Right forelimb (tissue), 1 donor: ENCODE results near the gene RIT2.
"Not testable (repeated sequence)": the region's sequence is repeated elsewhere in the genome, so short reads cannot be mapped to it uniquely, and the experiment has no call there.

Experiments used
- DNase-seq: peaks from one replicate; pipeline ENCODE4 v3.0.0-alpha.2; 2018

The RIT2 gene

DNA sequence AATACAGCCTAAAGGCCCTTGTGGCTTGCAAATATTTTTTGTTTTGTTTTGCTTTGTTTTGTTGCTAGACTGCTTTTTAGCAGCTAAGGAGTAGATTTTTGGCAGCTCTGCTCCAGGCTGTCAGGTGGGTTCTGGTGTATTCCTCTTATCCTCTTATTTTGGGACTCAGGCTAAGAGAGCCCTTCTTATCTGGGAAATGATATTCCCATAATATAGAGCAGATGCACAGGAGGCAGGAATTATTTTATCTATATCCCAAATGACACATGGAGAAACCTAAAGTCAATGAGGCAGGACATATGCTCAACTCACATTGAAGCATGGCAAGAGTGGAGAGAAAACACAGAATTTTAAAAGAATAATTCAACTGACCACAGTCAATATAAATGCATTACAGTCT is 369.6 kb downstream of the RIT2 start:
- DNase-seq: no peak

- DNase-seq: no peak
These were observed 370.3 kb downstream of the RIT2 start for GRCh38 chr18:42745171-42745570.

DNA sequence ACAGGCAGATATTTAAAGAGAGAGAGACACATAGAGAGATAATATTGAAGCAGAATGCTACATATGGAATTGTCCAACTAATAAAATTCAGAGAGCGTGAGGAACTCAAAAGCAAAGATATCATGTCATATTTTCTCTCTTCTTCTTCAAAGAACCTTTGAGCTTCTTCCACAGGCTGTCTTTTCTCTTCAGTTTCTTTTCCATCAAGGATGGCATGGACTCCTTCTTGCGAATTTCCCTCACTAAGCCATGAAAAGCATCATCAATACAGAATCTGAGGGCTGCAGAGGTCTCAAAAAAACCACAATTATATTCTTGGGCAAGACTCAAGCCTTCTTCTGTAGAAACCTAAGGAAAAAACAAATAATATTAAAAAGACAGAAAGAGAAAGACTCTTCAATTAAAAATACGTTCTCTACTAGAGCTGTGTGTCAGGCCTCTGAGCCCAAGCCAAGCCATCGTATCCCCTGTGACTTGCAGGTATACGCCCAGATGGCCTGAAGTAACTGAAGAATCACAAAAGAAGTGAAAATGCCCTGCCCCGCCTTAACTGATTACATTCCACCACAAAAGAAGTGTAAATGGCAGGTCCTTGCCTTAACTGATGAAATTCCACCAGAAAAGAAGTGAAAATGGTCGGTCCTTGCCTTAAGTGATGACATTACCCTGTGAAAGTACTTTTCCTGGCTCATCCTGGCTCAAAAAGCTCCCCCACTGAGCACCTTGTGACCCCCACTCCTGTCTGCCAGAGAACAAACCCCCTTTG is 371.9 kb downstream of the RIT2 start:
- no peak for DNase-seq

DNA sequence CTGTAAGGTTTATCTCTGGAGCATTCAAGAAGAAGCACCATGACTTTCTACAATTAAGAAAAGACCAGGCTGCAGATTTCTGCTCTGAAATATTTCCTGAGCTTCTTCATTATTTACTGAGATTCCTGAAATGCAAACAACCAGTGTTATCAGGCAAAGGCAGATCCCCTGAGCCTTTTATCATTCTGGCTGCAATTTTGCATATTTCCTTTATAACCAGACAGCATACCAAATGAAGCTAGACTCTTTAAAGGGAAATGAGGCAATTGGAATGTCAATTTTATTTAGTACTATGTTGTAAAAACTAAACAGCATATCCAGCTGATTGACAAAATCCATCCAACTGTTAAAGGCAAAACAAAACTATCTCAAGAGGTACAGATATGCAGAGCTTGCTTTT is 372.5 kb downstream of the RIT2 start:
- DNase-seq: no peak

GRCh38 chr18:42742474-42742873 is 373.0 kb downstream of the RIT2 start:
- no peak for DNase-seq

GRCh38 chr18:42741805-42742347 is 373.6 kb downstream of the RIT2 start:
- not testable (repeated sequence) for DNase-seq

DNA sequence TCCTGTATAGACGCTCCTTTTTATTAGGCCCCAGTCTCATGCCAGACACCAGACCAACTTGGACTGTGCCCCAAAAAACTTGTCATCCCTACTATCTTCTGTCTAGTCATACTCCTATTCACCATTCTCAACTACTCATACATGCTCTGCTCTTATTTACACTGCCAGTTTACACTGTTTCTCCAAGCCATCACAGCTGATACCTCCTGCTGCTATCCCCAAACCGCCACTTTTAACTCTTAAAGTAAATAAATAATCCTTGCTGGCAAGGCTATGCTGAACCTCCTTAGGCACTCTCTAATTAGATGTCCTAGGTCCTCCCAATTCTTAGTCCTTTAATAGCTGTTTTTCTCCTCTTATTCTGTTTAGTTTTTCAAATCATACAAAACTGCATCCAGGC is 374.2 kb downstream of the RIT2 start:
- DNase-seq: not testable (repeated sequence)

DNA sequence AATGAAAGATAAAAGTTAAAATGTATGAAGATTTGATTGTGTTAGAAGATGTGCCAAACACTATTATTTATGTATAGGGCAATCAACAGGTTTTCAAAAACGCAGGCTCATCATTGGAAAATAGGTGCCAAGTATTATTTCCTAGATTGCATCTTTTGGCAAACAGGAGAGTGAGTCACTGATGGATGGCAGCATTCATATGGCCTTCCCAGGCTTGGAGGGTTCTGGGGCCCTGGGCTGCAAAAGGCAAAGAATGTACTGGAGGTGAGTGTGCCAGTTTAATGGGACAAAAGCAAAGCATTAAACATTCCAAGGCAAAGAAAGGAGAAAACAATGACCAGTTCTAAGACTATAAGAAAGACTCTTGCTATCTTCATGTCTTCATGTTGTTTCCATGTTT is 379.4 kb downstream of the RIT2 start:
- no peak for DNase-seq

- no peak for DNase-seq
These were observed 381.0 kb downstream of the RIT2 start for GRCh38 chr18:42734520-42734919.

DNA sequence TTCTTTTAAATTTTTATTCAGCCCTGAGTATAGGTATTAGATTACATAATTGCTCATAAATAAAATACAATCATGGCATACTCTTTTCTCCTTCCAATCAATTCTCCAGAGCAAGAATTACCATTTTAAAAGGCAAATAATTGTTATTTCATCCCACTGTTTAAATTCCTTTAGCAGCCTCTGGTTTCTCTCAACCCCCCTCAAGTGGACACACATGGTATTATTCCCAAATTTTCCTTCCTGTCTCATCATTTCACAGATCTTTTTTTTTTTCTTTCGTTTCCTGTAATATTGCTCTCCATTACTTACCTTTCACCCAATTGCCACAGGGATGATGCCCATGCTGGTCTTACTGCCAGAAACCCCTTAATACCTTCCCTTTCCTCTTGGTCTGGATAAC is 385.2 kb downstream of the RIT2 start:
- DNase-seq: no peak

DNA sequence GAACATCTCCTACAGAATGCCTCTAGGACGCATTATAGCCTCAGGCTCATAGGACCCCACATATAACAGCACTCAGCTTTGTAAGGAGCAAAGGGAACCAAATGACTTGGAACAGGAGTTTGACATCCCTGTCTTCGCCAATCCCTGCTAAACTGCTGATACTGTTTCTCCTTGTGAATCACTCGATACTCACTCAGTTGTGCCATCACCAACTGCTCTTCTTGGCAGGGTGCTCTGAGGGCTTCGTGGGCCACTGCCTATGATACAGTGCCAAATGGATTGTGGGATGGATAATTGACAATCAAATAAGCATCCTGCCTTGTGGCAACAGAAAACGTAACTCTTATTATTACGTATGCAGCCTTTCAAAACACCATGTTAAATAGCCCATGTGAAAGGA is 396.3 kb downstream of the RIT2 start:
- no peak for DNase-seq

DNA sequence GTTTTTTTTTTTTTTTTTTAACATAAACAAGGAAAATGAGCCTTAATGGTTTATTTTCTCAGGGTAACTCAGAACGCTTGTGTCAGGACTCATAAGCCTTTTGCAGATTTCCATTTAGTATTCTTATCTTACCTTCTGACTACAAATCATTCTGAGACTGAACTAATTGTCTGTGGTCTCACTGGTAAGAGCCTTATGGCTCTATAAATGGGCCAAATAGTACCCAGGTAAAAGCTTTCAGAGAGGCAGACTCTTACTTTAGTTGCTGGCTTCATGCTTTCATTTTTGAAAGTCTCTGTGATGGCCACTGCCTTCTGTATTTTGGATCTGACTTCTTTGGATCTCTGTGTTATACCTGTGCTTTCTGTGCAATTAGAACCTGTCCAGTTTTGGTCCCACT is 403.4 kb downstream of the RIT2 start:
- no peak for DNase-seq

- no peak for DNase-seq
These were observed 408.4 kb downstream of the RIT2 start for GRCh38 chr18:42707080-42707479.

GRCh38 chr18:42706618-42707017 is 408.9 kb downstream of the RIT2 start:
- DNase-seq: no peak

DNA sequence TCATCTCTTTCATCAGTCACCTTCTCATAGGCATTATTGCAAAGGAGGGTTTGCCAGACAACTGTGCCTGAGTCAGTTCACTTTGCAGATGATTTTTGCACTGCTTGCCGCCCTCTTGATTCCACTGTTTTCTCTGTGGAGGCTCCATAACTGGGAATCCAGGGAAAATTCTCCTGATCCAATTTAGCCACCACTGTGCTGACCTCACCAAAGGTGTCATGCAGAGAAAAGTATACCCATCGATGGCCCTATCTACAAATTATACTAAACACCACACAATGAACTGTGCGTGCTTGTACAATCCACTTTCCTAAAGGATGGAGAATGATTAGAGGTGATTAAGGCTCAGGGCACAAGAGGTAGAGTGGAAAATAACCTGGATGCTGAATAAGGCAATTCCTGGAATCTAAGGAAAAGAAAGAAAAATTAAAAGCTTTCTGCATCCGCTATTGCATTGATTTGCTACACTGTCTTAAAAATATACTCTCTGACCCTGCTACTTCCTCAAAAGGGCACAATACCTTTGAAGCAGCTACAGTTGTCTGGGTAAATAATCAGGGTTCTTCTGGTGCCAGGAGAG is 409.4 kb downstream of the RIT2 start:
- no peak for DNase-seq
